Measurements from ENCODE around the gene SLC9A7.
A peak's percentile ranks its signal among the peaks of the same experiment; 100 is the strongest.

Gene SLC9A7

GRCh38 chrX:46582966-46583365 lies 176.0 kb downstream of the SLC9A7 start:
- TF ChIP-seq CTCF (IDR thresholded peaks at IDR 0.05; ENCODE audit: insufficient read depth, low read length, missing control alignments), result no peak
- peak; percentile 70 for DNase-seq (ENCODE audit: low read depth, low spot score)
- H3K4me3 ChIP-seq (ENCODE audit: low read depth, low read length), result no peak overlapping the region
- CTCF ChIA-PET, result no interaction called here
- POLR2A ChIA-PET, result interaction anchor here (0.6 kb wide), 1 partner anchor 813 kb away, joined by 3 read pairs; no protein-coding TSS in a partner anchor

- TF ChIP-seq CTCF (IDR thresholded peaks at IDR 0.05; ENCODE audit: insufficient read depth, low read length, missing control alignments), result no peak
- POLR2A ChIA-PET, result no interaction called here
- CTCF ChIA-PET, result no interaction called here
- H3K4me3 ChIP-seq (ENCODE audit: low read depth, low read length), result no peak overlapping the region
- no peak for DNase-seq (ENCODE audit: low read depth, low spot score)
Measured at GRCh38 chrX:46582325-46582724, 176.6 kb downstream of the SLC9A7 start.

- no peak for DNase-seq (ENCODE audit: low read depth, low spot score)
- ChIA-PET CTCF (no interaction called here), POLR2A (no interaction called here)
- TF ChIP-seq CTCF (IDR thresholded peaks at IDR 0.05; ENCODE audit: insufficient read depth, low read length, missing control alignments), result no peak
- no peak overlapping the region for H3K4me3 ChIP-seq (ENCODE audit: low read depth, low read length)
Measured at GRCh38 chrX:46580613-46581012, 178.3 kb downstream of the SLC9A7 start.

- CTCF ChIA-PET, result no interaction called here
- POLR2A ChIA-PET, result no interaction called here
Measured at GRCh38 chrX:46579250-46579649, 179.7 kb downstream of the SLC9A7 start.

GRCh38 chrX:46577221-46578005 lies 181.5 kb downstream of the SLC9A7 start:
- no peak for DNase-seq (ENCODE audit: low read depth, low spot score)
- POLR2A ChIA-PET, result no interaction called here
- peak overlapping the region; percentile 9; the same call in 1 of the 2 replicates for H3K4me3 ChIP-seq (ENCODE audit: low read depth, low read length)
- CTCF ChIA-PET, result interaction anchor here (1.0 kb wide), 1 partner anchor 9 kb away, joined by 3 read pairs; no protein-coding TSS in a partner anchor
- no peak for TF ChIP-seq CTCF (IDR thresholded peaks at IDR 0.05; ENCODE audit: insufficient read depth, low read length, missing control alignments)

More at GRCh38 chrX:46579250-46579649, 179.7 kb downstream of the SLC9A7 start:
- no peak for DNase-seq (ENCODE audit: low read depth, low spot score)
- no peak for TF ChIP-seq CTCF (IDR thresholded peaks at IDR 0.05; ENCODE audit: insufficient read depth, low read length, missing control alignments)
- H3K4me3 ChIP-seq (ENCODE audit: low read depth, low read length), result no peak overlapping the region

- ChIA-PET POLR2A (no interaction called here), CTCF (interaction anchor here (1.0 kb wide), 1 partner anchor 10 kb away, joined by 3 read pairs; no protein-coding TSS in a partner anchor)
- DNase-seq (ENCODE audit: low read depth, low spot score), result no peak
- no peak for TF ChIP-seq CTCF (IDR thresholded peaks at IDR 0.05; ENCODE audit: insufficient read depth, low read length, missing control alignments)
- H3K4me3 ChIP-seq (ENCODE audit: low read depth, low read length), result peak overlapping the region; percentile 38
Measured at GRCh38 chrX:46576458-46576857, 182.5 kb downstream of the SLC9A7 start.

Measured in AG04449 (cell line).